ENCODE data around the gene ARRDC4. TPM values are rescaled to one million over a fixed set of nuclear protein-coding genes. Genes with fewer than 3 reads are reported as not detected.

Gene ARRDC4
- total RNA-seq, 2 experiments from 2014 or later = not detected

DNA sequence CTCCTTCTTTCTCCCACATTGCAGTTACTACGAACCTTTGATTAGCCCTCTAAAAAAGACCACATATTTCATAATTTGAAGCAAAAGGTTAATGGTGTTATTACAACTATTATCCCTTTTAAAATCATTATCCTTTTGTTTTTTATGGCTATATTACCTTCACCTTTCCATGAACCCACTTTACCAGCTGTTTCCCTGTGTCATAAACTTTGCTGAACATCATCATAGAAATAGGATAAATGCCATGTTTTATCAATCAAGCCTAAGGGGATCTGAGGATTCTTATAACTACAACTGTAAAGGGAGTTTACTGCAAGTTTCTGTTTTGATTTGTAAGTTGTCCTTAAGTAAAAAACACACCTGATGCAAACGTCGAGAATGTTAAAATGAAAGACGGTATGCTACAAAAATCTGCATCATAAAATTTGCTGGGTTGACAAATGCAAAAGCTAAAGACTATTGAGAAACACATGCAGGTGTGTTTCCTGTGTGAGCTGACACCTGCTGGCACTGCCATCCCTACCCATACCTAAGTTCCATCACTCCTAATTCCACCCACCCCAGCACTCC, 39.1 kb upstream of the ARRDC4 start:
- no peak overlapping the region for H3K4me3 ChIP-seq (ENCODE audit: low read depth, low read length, poor library complexity, severe bottlenecking)
- no peaks in the 10 kb centered on the region for H3K79me2 ChIP-seq (ENCODE audit: insufficient read depth, low read depth, low read length)
- no peaks in the 10 kb centered on the region for H3K9me2 ChIP-seq (ENCODE audit: insufficient read depth, low read length)
- no peaks in the 10 kb centered on the region for H3K4me1 ChIP-seq (ENCODE audit: insufficient read depth, low read length, poor library complexity, severe bottlenecking)
- no peaks in the 10 kb centered on the region for H3K36me3 ChIP-seq (ENCODE audit: insufficient read depth, low read length)
- ChIA-PET CTCF (ENCODE audit: unreplicated experiment) (no interaction called here), POLR2A (no interaction called here)
- BruUV-seq (replicated peaks) = no TSS peak
- H3K4me2 ChIP-seq (ENCODE audit: low read length) = no peak overlapping the region
- intact Hi-C loops (cut with micrococcal nuclease; ENCODE audit: unreplicated experiment) = no loop called here
- no peak overlapping the region for H2AFZ ChIP-seq (ENCODE audit: low read length)
- no peak overlapping the region for H3K27ac ChIP-seq (ENCODE audit: low read depth, low read length, poor library complexity, severe bottlenecking)
- no peak for TF ChIP-seq CTCF (conservative IDR thresholded peaks at IDR 0.05; ENCODE audit: low read length)
- no peak for TF ChIP-seq EZH2phosphoT487 (IDR thresholded peaks at IDR 0.05; ENCODE audit: borderline replicate concordance, low read depth, low read length)
- H4K20me1 ChIP-seq (ENCODE audit: insufficient read depth, low read length) = no peaks in the 10 kb centered on the region
- no peak for DNase-seq (ENCODE audit: low spot score)
- no peaks in the 10 kb centered on the region; the same call in 1 of the 2 replicates for H3K9me3 ChIP-seq (ENCODE audit: low read length)

DNA sequence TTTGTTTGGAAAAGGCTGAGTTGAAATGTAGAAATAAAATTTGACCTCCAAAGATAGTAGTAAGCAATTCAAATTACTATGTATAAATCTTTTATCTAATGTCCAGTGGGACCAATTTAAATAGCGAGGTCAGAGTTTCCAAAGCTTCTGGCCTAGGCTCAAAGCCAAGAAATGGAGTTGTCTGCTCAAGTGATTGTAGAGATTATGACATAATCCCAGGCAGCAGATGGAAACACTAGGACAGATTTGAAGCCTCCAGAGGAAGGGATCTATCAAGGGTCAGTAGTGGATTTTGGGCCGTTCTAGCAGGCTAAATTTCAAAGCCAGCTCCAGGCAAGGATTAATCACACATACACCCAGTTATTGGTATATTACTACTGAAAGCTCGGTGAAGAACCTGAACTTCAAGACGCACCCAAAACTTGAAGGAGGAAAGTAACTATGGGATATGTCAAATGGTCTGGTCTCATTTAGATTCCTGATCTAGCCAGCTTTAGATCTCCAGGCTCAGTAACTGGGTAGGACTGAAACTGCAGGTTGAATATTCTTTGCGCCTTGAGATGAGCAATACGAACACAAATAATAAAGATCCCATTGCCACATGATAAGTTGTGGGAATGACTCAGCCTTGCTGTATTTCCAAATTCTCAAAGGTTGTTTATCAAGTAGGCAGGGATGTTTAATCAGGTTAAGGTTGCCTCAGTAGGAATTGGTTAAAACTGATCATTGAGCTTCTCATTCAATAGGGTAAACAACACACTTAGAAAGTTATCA, 30.9 kb upstream of the ARRDC4 start:
- Histone ChIP-seq H2AFZ (ENCODE audit: low read length) (no peak overlapping the region), H3K79me2 (ENCODE audit: insufficient read depth, low read depth, low read length) (no peaks in the 10 kb centered on the region), H3K9me3 (ENCODE audit: low read length) (no peaks in the 10 kb centered on the region), H3K9me2 (ENCODE audit: insufficient read depth, low read length) (no peaks in the 10 kb centered on the region), H3K4me3 (ENCODE audit: low read depth, low read length, poor library complexity, severe bottlenecking) (no peak overlapping the region), H3K36me3 (ENCODE audit: insufficient read depth, low read length) (no peaks in the 10 kb centered on the region), H3K4me1 (ENCODE audit: insufficient read depth, low read length, poor library complexity, severe bottlenecking) (no peaks in the 10 kb centered on the region), H3K4me2 (ENCODE audit: low read length) (no peak overlapping the region), H3K27ac (ENCODE audit: low read depth, low read length, poor library complexity, severe bottlenecking) (no peak overlapping the region), H4K20me1 (ENCODE audit: insufficient read depth, low read length) (no peaks in the 10 kb centered on the region)
- no peak for DNase-seq (ENCODE audit: low spot score)
- CTCF ChIA-PET (ENCODE audit: unreplicated experiment) = no interaction called here
- no TSS peak for BruUV-seq (replicated peaks)
- intact Hi-C loops (cut with micrococcal nuclease; ENCODE audit: unreplicated experiment) = no loop called here
- POLR2A ChIA-PET = no interaction called here
- TF ChIP-seq EZH2phosphoT487 (IDR thresholded peaks at IDR 0.05; ENCODE audit: borderline replicate concordance, low read depth, low read length) (no peak), CTCF (conservative IDR thresholded peaks at IDR 0.05; ENCODE audit: low read length) (no peak)

DNA sequence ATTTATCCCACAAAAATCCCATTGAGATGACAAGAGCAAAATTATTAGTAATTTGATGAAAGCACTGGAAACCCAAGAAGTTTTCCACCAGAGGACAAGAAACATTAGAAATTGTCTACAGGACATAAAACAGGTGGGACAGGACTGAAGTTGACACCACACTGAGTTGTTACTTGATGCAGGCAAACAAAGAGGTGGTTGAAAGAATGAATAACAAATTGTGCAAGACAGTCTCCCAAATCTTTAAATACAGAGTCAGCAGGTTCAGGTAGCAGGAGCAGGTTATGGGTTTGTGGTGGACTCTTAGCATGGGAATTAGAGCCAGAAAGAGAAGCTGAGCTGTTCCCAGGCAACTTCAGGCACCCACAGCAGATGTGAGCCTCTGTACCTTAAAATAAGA, 30.3 kb upstream of the ARRDC4 start:
- BruUV-seq (replicated peaks) = no TSS peak
- H3K79me2 ChIP-seq (ENCODE audit: insufficient read depth, low read depth, low read length) = no peaks in the 10 kb centered on the region
- no peaks in the 10 kb centered on the region for H4K20me1 ChIP-seq (ENCODE audit: insufficient read depth, low read length)
- DNase-seq (ENCODE audit: low spot score) = no peak
- no peaks in the 10 kb centered on the region for H3K9me3 ChIP-seq (ENCODE audit: low read length)
- H3K4me3 ChIP-seq (ENCODE audit: low read depth, low read length, poor library complexity, severe bottlenecking) = no peak overlapping the region
- no peaks in the 10 kb centered on the region for H3K4me1 ChIP-seq (ENCODE audit: insufficient read depth, low read length, poor library complexity, severe bottlenecking)
- H2AFZ ChIP-seq (ENCODE audit: low read length) = no peak overlapping the region
- H3K36me3 ChIP-seq (ENCODE audit: insufficient read depth, low read length) = no peaks in the 10 kb centered on the region
- no peaks in the 10 kb centered on the region for H3K9me2 ChIP-seq (ENCODE audit: insufficient read depth, low read length)
- no peak overlapping the region for H3K27ac ChIP-seq (ENCODE audit: low read depth, low read length, poor library complexity, severe bottlenecking)
- TF ChIP-seq EZH2phosphoT487 (IDR thresholded peaks at IDR 0.05; ENCODE audit: borderline replicate concordance, low read depth, low read length) = no peak
- TF ChIP-seq CTCF (conservative IDR thresholded peaks at IDR 0.05; ENCODE audit: low read length) = no peak
- H3K4me2 ChIP-seq (ENCODE audit: low read length) = no peak overlapping the region
- POLR2A ChIA-PET = no interaction called here
- CTCF ChIA-PET (ENCODE audit: unreplicated experiment) = no interaction called here
- intact Hi-C loops (cut with micrococcal nuclease; ENCODE audit: unreplicated experiment) = no loop called here

Data from OCI-LY7 (cell line).